Measurements from ENCODE around the gene PVALEF. TPM values are rescaled to one million over a fixed set of nuclear protein-coding genes. Genes with fewer than 3 reads are reported as not detected.

PVALEF gene
- total RNA-seq, 1 donor from 2014 or later: not detected

DNA sequence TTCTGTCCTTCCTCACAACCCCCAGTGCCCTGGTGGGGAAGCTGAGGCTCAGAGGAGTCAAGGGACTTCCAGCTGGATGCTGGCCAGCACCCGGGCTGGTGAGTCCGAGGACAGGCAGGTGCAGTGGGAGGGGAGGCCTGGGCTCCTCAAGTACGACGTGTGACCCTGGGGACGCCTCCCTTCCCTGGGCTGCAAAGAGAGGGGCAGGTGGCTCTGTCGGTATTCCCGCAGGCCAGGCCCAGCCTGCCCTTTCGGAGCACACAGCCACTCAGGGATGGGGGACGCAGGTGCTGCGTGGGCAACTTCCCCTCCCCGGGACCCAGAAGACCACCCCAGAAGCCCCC, 33.1 kb upstream of the PVALEF start:
- H3K36me3 ChIP-seq: no peaks in the 10 kb centered on the region
- intact Hi-C loops (cut with DNase I): no loop called here
- no peak overlapping the region for H3K4me3 ChIP-seq
- no peak for TF ChIP-seq POLR2AphosphoS5 (IDR thresholded peaks at IDR 0.05; ENCODE audit: insufficient read depth in 1 of 2, low read depth in 1 of 2)
- TF ChIP-seq POLR2A (IDR thresholded peaks at IDR 0.05): no peak
- TF ChIP-seq, protein P1, sequence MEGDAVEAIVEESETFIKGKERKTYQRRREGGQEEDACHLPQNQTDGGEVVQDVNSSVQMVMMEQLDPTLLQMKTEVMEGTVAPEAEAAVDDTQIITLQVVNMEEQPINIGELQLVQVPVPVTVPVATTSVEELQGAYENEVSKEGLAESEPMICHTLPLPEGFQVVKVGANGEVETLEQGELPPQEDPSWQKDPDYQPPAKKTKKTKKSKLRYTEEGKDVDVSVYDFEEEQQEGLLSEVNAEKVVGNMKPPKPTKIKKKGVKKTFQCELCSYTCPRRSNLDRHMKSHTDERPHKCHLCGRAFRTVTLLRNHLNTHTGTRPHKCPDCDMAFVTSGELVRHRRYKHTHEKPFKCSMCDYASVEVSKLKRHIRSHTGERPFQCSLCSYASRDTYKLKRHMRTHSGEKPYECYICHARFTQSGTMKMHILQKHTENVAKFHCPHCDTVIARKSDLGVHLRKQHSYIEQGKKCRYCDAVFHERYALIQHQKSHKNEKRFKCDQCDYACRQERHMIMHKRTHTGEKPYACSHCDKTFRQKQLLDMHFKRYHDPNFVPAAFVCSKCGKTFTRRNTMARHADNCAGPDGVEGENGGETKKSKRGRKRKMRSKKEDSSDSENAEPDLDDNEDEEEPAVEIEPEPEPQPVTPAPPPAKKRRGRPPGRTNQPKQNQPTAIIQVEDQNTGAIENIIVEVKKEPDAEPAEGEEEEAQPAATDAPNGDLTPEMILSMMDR (IDR thresholded peaks at IDR 0.05): no peak
- H3K9me3 ChIP-seq: no peaks in the 10 kb centered on the region
- no peaks in the 10 kb centered on the region for H3K27me3 ChIP-seq
- no peak overlapping the region for H3K27ac ChIP-seq
- H3K4me1 ChIP-seq: no peaks in the 10 kb centered on the region
- DNase-seq (ENCODE audit: extremely low spot score in 2 of 2): no peak

DNA sequence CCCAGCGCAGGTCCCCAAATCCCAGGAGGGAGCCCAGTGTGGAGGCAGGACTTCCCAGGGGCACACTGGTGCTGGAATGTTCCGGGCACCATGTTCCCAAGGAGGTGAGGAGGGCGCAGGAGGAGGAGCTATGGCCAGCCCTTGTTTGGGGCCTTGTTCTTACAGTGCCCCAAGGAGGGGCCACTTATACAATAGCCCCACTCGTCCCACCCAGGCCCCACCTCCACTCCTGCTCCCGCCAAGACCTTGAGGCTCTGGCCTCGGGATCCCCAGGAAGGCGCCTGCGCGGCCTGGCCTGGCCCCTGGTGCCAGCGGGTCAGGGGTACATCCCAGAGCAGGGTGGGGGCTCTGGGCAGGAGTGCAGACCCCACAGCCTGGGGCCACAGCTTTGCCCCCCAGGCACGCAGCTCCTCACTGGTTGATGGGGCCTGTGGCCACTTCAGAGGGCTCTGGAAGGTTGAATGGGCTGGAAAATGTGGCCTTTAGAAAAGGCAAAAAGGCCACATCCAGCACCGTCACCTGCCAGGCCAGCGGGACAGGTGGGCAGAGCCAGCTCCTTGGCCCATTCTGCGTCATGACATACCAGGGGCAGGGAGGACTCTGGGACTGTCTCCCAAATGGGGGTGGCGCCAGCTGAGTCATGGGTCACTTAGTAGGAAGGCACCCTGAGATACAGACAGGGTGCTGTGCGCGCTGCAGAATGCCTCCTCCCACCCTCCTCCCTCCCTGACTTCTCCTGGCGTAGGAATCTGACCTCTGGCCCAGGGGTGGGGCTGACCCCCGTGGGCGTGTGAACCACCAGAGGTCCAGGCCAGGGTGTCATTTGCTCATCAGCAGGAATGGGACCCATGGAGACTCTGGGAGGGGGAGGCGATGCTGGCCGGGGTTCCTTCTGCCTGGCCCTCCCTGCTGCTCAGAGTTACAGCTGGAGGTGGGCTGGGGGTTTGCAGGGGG, 32.3 kb upstream of the PVALEF start:
- H3K36me3 ChIP-seq: no peaks in the 10 kb centered on the region
- H3K9me3 ChIP-seq: no peaks in the 10 kb centered on the region
- no peak overlapping the region for H3K4me3 ChIP-seq
- intact Hi-C loops (cut with DNase I): no loop called here
- H3K4me1 ChIP-seq: no peaks in the 10 kb centered on the region
- DNase-seq (ENCODE audit: extremely low spot score in 2 of 2): no peak
- TF ChIP-seq POLR2AphosphoS5 (IDR thresholded peaks at IDR 0.05; ENCODE audit: insufficient read depth in 1 of 2, low read depth in 1 of 2): no peak
- TF ChIP-seq, protein P1 (IDR thresholded peaks at IDR 0.05): no peak
- no peaks in the 10 kb centered on the region for H3K27me3 ChIP-seq
- H3K27ac ChIP-seq: no peak overlapping the region

DNA sequence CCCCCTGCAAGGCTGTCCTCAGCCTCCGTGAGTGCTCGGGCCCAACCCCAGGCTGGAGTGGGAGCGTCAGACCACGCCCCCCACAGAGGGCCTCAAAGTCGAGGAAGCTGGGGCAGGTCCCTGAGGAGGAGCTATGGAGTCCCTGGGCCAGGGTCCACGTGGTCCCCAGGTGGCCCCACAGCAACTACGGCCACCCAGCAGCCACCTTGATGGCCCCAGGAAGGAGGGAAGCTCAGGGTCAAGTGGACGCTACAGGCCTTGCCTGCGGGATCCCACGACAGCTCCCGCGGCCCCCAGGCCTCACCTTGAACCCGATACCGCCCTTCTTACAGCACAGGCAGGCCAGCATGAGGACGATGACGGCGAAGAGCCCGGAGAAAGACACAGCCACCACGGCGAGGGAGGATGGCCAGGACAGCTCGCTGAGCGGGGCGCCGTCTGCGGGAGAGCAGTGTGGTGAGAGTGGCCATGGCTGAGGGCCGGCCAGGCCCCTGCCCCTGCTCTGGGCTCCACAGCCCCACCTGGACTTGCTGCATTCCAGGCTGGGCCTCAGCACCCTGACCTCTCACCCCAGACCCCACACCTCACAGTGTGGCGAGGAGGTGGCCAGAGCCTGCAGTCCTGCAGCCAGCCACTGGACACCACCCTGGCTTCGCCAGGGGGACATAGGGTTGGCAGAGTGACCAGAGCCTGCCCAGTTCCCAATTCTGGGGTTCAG, 31.1 kb upstream of the PVALEF start:
- no peaks in the 10 kb centered on the region for H3K4me1 ChIP-seq
- no peaks in the 10 kb centered on the region for H3K27me3 ChIP-seq
- no peak overlapping the region for H3K27ac ChIP-seq

DNA sequence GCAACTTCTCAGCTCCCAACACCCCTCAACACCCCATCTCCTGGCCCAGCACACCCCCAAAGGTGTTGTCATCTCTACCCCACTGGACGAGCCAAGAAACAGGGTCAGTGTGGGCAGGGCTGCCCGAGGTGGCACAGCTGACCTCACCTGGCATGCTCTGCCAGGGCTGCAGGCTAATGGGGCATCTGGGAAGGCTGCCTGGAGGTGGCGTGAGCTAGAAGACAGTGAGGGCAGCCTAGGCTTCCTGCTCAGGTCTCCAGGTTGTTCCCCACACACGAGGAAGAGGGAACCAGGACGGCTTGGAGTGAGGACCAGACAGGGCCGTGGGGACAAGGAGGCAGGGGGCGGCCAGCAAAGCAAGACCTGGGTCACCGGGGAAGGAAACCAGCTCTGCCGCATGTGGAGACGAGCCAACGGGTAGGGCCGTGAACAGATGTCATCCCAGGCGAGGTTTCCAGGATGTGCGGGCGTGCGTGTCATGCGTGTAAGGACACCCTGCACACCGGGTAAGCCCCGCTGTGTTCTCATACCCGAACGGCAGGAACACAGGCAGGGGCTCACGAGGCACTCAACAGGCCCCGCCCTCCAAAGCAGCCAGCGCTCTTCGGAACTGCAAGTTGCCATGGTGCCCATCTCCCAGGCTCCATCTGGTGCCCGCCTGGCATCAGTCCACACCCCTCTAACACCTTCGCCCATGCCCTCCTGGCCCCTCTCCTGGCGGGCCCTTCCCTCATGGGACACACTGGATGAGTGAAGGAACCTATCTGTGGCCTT, 29.6 kb upstream of the PVALEF start:
- intact Hi-C loops (cut with DNase I): no loop called here
- Histone ChIP-seq H3K36me3 (no peaks in the 10 kb centered on the region), H3K4me3 (no peak overlapping the region), H3K4me1 (no peaks in the 10 kb centered on the region), H3K9me3 (no peaks in the 10 kb centered on the region), H3K27me3 (no peaks in the 10 kb centered on the region), H3K27ac (no peak overlapping the region)
- TF ChIP-seq, protein P1 (IDR thresholded peaks at IDR 0.05): no peak
- TF ChIP-seq POLR2AphosphoS5 (IDR thresholded peaks at IDR 0.05; ENCODE audit: insufficient read depth in 1 of 2, low read depth in 1 of 2) (no peak), POLR2A (IDR thresholded peaks at IDR 0.05) (no peak)
- no peak for DNase-seq (ENCODE audit: extremely low spot score in 2 of 2)

More for the DNA sequence above, 31.1 kb upstream of the PVALEF start:
- no peak overlapping the region for H3K4me3 ChIP-seq
- H3K36me3 ChIP-seq: no peaks in the 10 kb centered on the region
- no peak for DNase-seq (ENCODE audit: extremely low spot score in 2 of 2)
- intact Hi-C loops (cut with DNase I): no loop called here
- no peaks in the 10 kb centered on the region for H3K9me3 ChIP-seq
- TF ChIP-seq, protein P1 (IDR thresholded peaks at IDR 0.05): no peak
- no peak for TF ChIP-seq POLR2A (IDR thresholded peaks at IDR 0.05)
- no peak for TF ChIP-seq POLR2AphosphoS5 (IDR thresholded peaks at IDR 0.05; ENCODE audit: insufficient read depth in 1 of 2, low read depth in 1 of 2)
